ENCODE data around the gene CWF19L2. TPM values are rescaled to one million over a fixed set of nuclear protein-coding genes. Genes with fewer than 3 reads are reported as not detected.
"Not testable (repeated sequence)": the region's sequence is repeated elsewhere in the genome, so short reads cannot be mapped to it uniquely, and the experiment has no call there.

Gene CWF19L2
- polyA plus RNA-seq, 2 donors: 3.6 to 3.9 TPM

- H3K27ac ChIP-seq (ENCODE audit: low read depth in 2 of 2, low read length in 1 of 2): no peak overlapping the region
- WGBS, 2 donors: 82 to 90% methylated on average over 3 of the region's 3 CpGs
- no peak overlapping the region for H3K4me3 ChIP-seq (ENCODE audit: low read depth in 1 of 2, low read length in 2 of 2)
- no peaks in the 10 kb centered on the region for H3K27me3 ChIP-seq (ENCODE audit: control insufficient read depth in 1 of 2, insufficient read depth in 2 of 2, low read length in 2 of 2)
- H3K9me3 ChIP-seq (ENCODE audit: control insufficient read depth in 2 of 2, insufficient read depth in 1 of 2, low read depth in 1 of 2, low read length in 1 of 2): peaks cover 0 to 2% of the 10 kb centered on the region in 2 donors
- H3K36me3 ChIP-seq (ENCODE audit: control insufficient read depth in 2 of 2, insufficient read depth in 2 of 2, low read length in 1 of 2): peaks cover 0 to 5% of the 10 kb centered on the region in 2 donors
- H3K4me1 ChIP-seq (ENCODE audit: control insufficient read depth in 2 of 2, insufficient read depth in 2 of 2, low read length in 1 of 2): peaks cover 0 to 3% of the 10 kb centered on the region in 2 donors
Measured at GRCh38 chr11:107392611-107393010, 65.0 kb downstream of the CWF19L2 start.

GRCh38 chr11:107390701-107391100, 66.9 kb downstream of the CWF19L2 start:
- not testable (repeated sequence) for H3K36me3 ChIP-seq (ENCODE audit: control insufficient read depth in 2 of 2, insufficient read depth in 2 of 2, low read length in 1 of 2); H3K27me3 ChIP-seq (ENCODE audit: control insufficient read depth in 1 of 2, insufficient read depth in 2 of 2, low read length in 2 of 2); H3K27ac ChIP-seq (ENCODE audit: low read depth in 2 of 2, low read length in 1 of 2); H3K4me3 ChIP-seq (ENCODE audit: low read depth in 1 of 2, low read length in 2 of 2); H3K4me1 ChIP-seq (ENCODE audit: control insufficient read depth in 2 of 2, insufficient read depth in 2 of 2, low read length in 1 of 2); H3K9me3 ChIP-seq (ENCODE audit: control insufficient read depth in 2 of 2, insufficient read depth in 1 of 2, low read depth in 1 of 2, low read length in 1 of 2)
- 96 to 97% methylated on average over 4 of the region's 4 CpGs for WGBS, 2 donors

- 96 to 98% methylated on average over 6 of the region's 6 CpGs for WGBS, 2 donors
Measured at GRCh38 chr11:107387666-107388065, 70.0 kb downstream of the CWF19L2 start.

GRCh38 chr11:107385361-107385981, 72.2 kb downstream of the CWF19L2 start:
- Histone ChIP-seq H3K4me1 (ENCODE audit: control insufficient read depth in 2 of 2, insufficient read depth in 2 of 2, low read length in 1 of 2) (no peaks in the 10 kb centered on the region), H3K9me3 (ENCODE audit: control insufficient read depth in 2 of 2, insufficient read depth in 1 of 2, low read depth in 1 of 2, low read length in 1 of 2) (no peaks in the 10 kb centered on the region), H3K4me3 (ENCODE audit: low read depth in 1 of 2, low read length in 2 of 2) (no peak overlapping the region), H3K36me3 (ENCODE audit: control insufficient read depth in 2 of 2, insufficient read depth in 2 of 2, low read length in 1 of 2) (peaks cover 0 to 2% of the 10 kb centered on the region in 2 donors), H3K27me3 (ENCODE audit: control insufficient read depth in 1 of 2, insufficient read depth in 2 of 2, low read length in 2 of 2) (no peaks in the 10 kb centered on the region), H3K27ac (ENCODE audit: low read depth in 2 of 2, low read length in 1 of 2) (no peak overlapping the region)
- WGBS, 2 donors: 89 to 94% methylated on average over 3 of the region's 3 CpGs

More at GRCh38 chr11:107387666-107388065, 70.0 kb downstream of the CWF19L2 start:
- no peaks in the 10 kb centered on the region for H3K9me3 ChIP-seq (ENCODE audit: control insufficient read depth in 2 of 2, insufficient read depth in 1 of 2, low read depth in 1 of 2, low read length in 1 of 2)
- H3K4me1 ChIP-seq (ENCODE audit: control insufficient read depth in 2 of 2, insufficient read depth in 2 of 2, low read length in 1 of 2): no peaks in the 10 kb centered on the region
- H3K27ac ChIP-seq (ENCODE audit: low read depth in 2 of 2, low read length in 1 of 2): no peak overlapping the region
- H3K4me3 ChIP-seq (ENCODE audit: low read depth in 1 of 2, low read length in 2 of 2): no peak overlapping the region
- no peaks in the 10 kb centered on the region for H3K27me3 ChIP-seq (ENCODE audit: control insufficient read depth in 1 of 2, insufficient read depth in 2 of 2, low read length in 2 of 2)
- peaks cover 0 to 5% of the 10 kb centered on the region in 2 donors for H3K36me3 ChIP-seq (ENCODE audit: control insufficient read depth in 2 of 2, insufficient read depth in 2 of 2, low read length in 1 of 2)

- Histone ChIP-seq H3K27ac (ENCODE audit: low read depth in 2 of 2, low read length in 1 of 2) (no peak overlapping the region), H3K9me3 (ENCODE audit: control insufficient read depth in 2 of 2, insufficient read depth in 1 of 2, low read depth in 1 of 2, low read length in 1 of 2) (no peaks in the 10 kb centered on the region), H3K36me3 (ENCODE audit: control insufficient read depth in 2 of 2, insufficient read depth in 2 of 2, low read length in 1 of 2) (peaks cover 0 to 2% of the 10 kb centered on the region in 2 donors), H3K4me1 (ENCODE audit: control insufficient read depth in 2 of 2, insufficient read depth in 2 of 2, low read length in 1 of 2) (no peaks in the 10 kb centered on the region), H3K4me3 (ENCODE audit: low read depth in 1 of 2, low read length in 2 of 2) (no peak overlapping the region), H3K27me3 (ENCODE audit: control insufficient read depth in 1 of 2, insufficient read depth in 2 of 2, low read length in 2 of 2) (no peaks in the 10 kb centered on the region)
- WGBS, 2 donors: 51 to 66% methylated on average over 1 of the region's 1 CpG
Measured at GRCh38 chr11:107384144-107384852, 73.3 kb downstream of the CWF19L2 start.

- Histone ChIP-seq H3K27ac (ENCODE audit: low read depth in 2 of 2, low read length in 1 of 2) (no peak overlapping the region), H3K27me3 (ENCODE audit: control insufficient read depth in 1 of 2, insufficient read depth in 2 of 2, low read length in 2 of 2) (no peaks in the 10 kb centered on the region), H3K4me3 (ENCODE audit: low read depth in 1 of 2, low read length in 2 of 2) (no peak overlapping the region), H3K9me3 (ENCODE audit: control insufficient read depth in 2 of 2, insufficient read depth in 1 of 2, low read depth in 1 of 2, low read length in 1 of 2) (no peaks in the 10 kb centered on the region), H3K4me1 (ENCODE audit: control insufficient read depth in 2 of 2, insufficient read depth in 2 of 2, low read length in 1 of 2) (no peaks in the 10 kb centered on the region), H3K36me3 (ENCODE audit: control insufficient read depth in 2 of 2, insufficient read depth in 2 of 2, low read length in 1 of 2) (no peaks in the 10 kb centered on the region)
- 84 to 94% methylated on average over 7 of the region's 7 CpGs for WGBS, 2 donors
Measured at GRCh38 chr11:107372439-107372838, 85.2 kb downstream of the CWF19L2 start.

- H3K36me3 ChIP-seq (ENCODE audit: control insufficient read depth in 2 of 2, insufficient read depth in 2 of 2, low read length in 1 of 2): no peaks in the 10 kb centered on the region
- no peak overlapping the region for H3K27ac ChIP-seq (ENCODE audit: low read depth in 2 of 2, low read length in 1 of 2)
- 41 to 55% methylated on average over 1 of the region's 1 CpG for WGBS, 2 donors
- no peaks in the 10 kb centered on the region for H3K27me3 ChIP-seq (ENCODE audit: control insufficient read depth in 1 of 2, insufficient read depth in 2 of 2, low read length in 2 of 2)
- H3K4me1 ChIP-seq (ENCODE audit: control insufficient read depth in 2 of 2, insufficient read depth in 2 of 2, low read length in 1 of 2): no peaks in the 10 kb centered on the region
- no peak overlapping the region for H3K4me3 ChIP-seq (ENCODE audit: low read depth in 1 of 2, low read length in 2 of 2)
- no peaks in the 10 kb centered on the region for H3K9me3 ChIP-seq (ENCODE audit: control insufficient read depth in 2 of 2, insufficient read depth in 1 of 2, low read depth in 1 of 2, low read length in 1 of 2)
Measured at GRCh38 chr11:107370390-107370789, 87.2 kb downstream of the CWF19L2 start.

GRCh38 chr11:107359701-107360100, 97.9 kb downstream of the CWF19L2 start:
- 96% methylated on average over 4 of the region's 4 CpGs for WGBS, 2 donors
- Histone ChIP-seq H3K27ac (ENCODE audit: low read depth in 2 of 2, low read length in 1 of 2) (no peak overlapping the region), H3K27me3 (ENCODE audit: control insufficient read depth in 1 of 2, insufficient read depth in 2 of 2, low read length in 2 of 2) (no peaks in the 10 kb centered on the region), H3K36me3 (ENCODE audit: control insufficient read depth in 2 of 2, insufficient read depth in 2 of 2, low read length in 1 of 2) (no peaks in the 10 kb centered on the region), H3K9me3 (ENCODE audit: control insufficient read depth in 2 of 2, insufficient read depth in 1 of 2, low read depth in 1 of 2, low read length in 1 of 2) (no peaks in the 10 kb centered on the region), H3K4me1 (ENCODE audit: control insufficient read depth in 2 of 2, insufficient read depth in 2 of 2, low read length in 1 of 2) (no peaks in the 10 kb centered on the region), H3K4me3 (ENCODE audit: low read depth in 1 of 2, low read length in 2 of 2) (no peak overlapping the region)

GRCh38 chr11:107357877-107358276, 99.7 kb downstream of the CWF19L2 start:
- H3K9me3 ChIP-seq (ENCODE audit: control insufficient read depth in 2 of 2, insufficient read depth in 1 of 2, low read depth in 1 of 2, low read length in 1 of 2): no peaks in the 10 kb centered on the region
- no peaks in the 10 kb centered on the region for H3K27me3 ChIP-seq (ENCODE audit: control insufficient read depth in 1 of 2, insufficient read depth in 2 of 2, low read length in 2 of 2)

GRCh38 chr11:107354780-107355179, 102.8 kb downstream of the CWF19L2 start:
- WGBS, 2 donors: 76 to 78% methylated on average over 2 of the region's 2 CpGs
- Histone ChIP-seq H3K27me3 (ENCODE audit: control insufficient read depth in 1 of 2, insufficient read depth in 2 of 2, low read length in 2 of 2) (no peaks in the 10 kb centered on the region), H3K36me3 (ENCODE audit: control insufficient read depth in 2 of 2, insufficient read depth in 2 of 2, low read length in 1 of 2) (no peaks in the 10 kb centered on the region), H3K9me3 (ENCODE audit: control insufficient read depth in 2 of 2, insufficient read depth in 1 of 2, low read depth in 1 of 2, low read length in 1 of 2) (no peaks in the 10 kb centered on the region), H3K4me3 (ENCODE audit: low read depth in 1 of 2, low read length in 2 of 2) (no peak overlapping the region), H3K27ac (ENCODE audit: low read depth in 2 of 2, low read length in 1 of 2) (no peak overlapping the region), H3K4me1 (ENCODE audit: control insufficient read depth in 2 of 2, insufficient read depth in 2 of 2, low read length in 1 of 2) (no peaks in the 10 kb centered on the region)

More at GRCh38 chr11:107357877-107358276, 99.7 kb downstream of the CWF19L2 start:
- Histone ChIP-seq H3K36me3 (ENCODE audit: control insufficient read depth in 2 of 2, insufficient read depth in 2 of 2, low read length in 1 of 2) (no peaks in the 10 kb centered on the region), H3K4me1 (ENCODE audit: control insufficient read depth in 2 of 2, insufficient read depth in 2 of 2, low read length in 1 of 2) (no peaks in the 10 kb centered on the region), H3K27ac (ENCODE audit: low read depth in 2 of 2, low read length in 1 of 2) (no peak overlapping the region), H3K4me3 (ENCODE audit: low read depth in 1 of 2, low read length in 2 of 2) (no peak overlapping the region)
- 14 to 38% methylated on average over 1 of the region's 1 CpG for WGBS, 2 donors
